ENCODE measurements around the gene CCDC142.
"Not testable (repeated sequence)": the region's sequence is repeated elsewhere in the genome, so short reads cannot be mapped to it uniquely, and the experiment has no call there.

The CCDC142 gene

GRCh38 chr2:74498500-74499266, 15.9 kb upstream of the CCDC142 start:
- no peak for DNase-seq (ENCODE audit: low read depth in 2 of 2)

GRCh38 chr2:74497777-74498499, 15.1 kb upstream of the CCDC142 start:
- DNase-seq (ENCODE audit: low read depth in 2 of 2), result no peak

- no peak for DNase-seq (ENCODE audit: low read depth in 2 of 2)
Measured at GRCh38 chr2:74496997-74497776, 14.4 kb upstream of the CCDC142 start.

- DNase-seq (ENCODE audit: low read depth in 2 of 2), result no peak
Measured at GRCh38 chr2:74495440-74495839, 12.6 kb upstream of the CCDC142 start.

GRCh38 chr2:74493546-74493945, 10.7 kb upstream of the CCDC142 start:
- DNase-seq (ENCODE audit: low read depth in 2 of 2), result no peak

GRCh38 chr2:74491648-74492544, 9.1 kb upstream of the CCDC142 start:
- DNase-seq (ENCODE audit: low read depth in 2 of 2), result no peak

GRCh38 chr2:74489906-74490305, 7.1 kb upstream of the CCDC142 start:
- DNase-seq (ENCODE audit: low read depth in 2 of 2), result no peak

GRCh38 chr2:74488643-74489481, 6.1 kb upstream of the CCDC142 start:
- no peak for DNase-seq (ENCODE audit: low read depth in 2 of 2)

- DNase-seq (ENCODE audit: low read depth in 2 of 2), result no peak
Measured at GRCh38 chr2:74486141-74486540, 3.3 kb upstream of the CCDC142 start.

GRCh38 chr2:74483675-74484164, 922 bp upstream of the CCDC142 start:
- not testable (repeated sequence) for DNase-seq (ENCODE audit: low read depth in 2 of 2)

GRCh38 chr2:74481961-74482800, 617 bp downstream of the CCDC142 start:
- DNase-seq (ENCODE audit: low read depth in 2 of 2), result no peak

- DNase-seq (ENCODE audit: low read depth in 2 of 2), result no peak
Measured at GRCh38 chr2:74481431-74481830, 1.4 kb downstream of the CCDC142 start.

- no peak for DNase-seq (ENCODE audit: low read depth in 2 of 2)
Measured at GRCh38 chr2:74474899-74475298, 7.9 kb downstream of the CCDC142 start.

- DNase-seq (ENCODE audit: low read depth in 2 of 2), result no peak
Measured at GRCh38 chr2:74474481-74474880, 8.3 kb downstream of the CCDC142 start.

- no peak for DNase-seq (ENCODE audit: low read depth in 2 of 2)
Measured at GRCh38 chr2:74472945-74473258, 9.9 kb downstream of the CCDC142 start.

GRCh38 chr2:74472086-74472944, 10.5 kb downstream of the CCDC142 start, which contains the start of gene MRPL53:
MRPL53 (minus strand) TSS chr2:74472680; CDS start chr2:74472660, 20 bp downstream.
- peak; percentile 93 to 94 for DNase-seq (ENCODE audit: low read depth in 2 of 2)

GRCh38 chr2:74471332-74472065, 11.3 kb downstream of the CCDC142 start:
- no peak for DNase-seq (ENCODE audit: low read depth in 2 of 2)

GRCh38 chr2:74470742-74471141, 12.1 kb downstream of the CCDC142 start:
- DNase-seq (ENCODE audit: low read depth in 2 of 2), result not testable (repeated sequence)

All from stimulated activated CD8-positive, alpha-beta memory T cell treated with anti-CD3 and anti-CD28 coated beads, Interleukin-2, amount 100 ng/mL, for 1 hour (primary cell).